A673 (cell line): ENCODE data around the gene RNF123. TPM values are rescaled to one million over a fixed set of nuclear protein-coding genes. Genes with fewer than 3 reads are reported as not detected.

Experiments used
- BruUV-seq: library from RNA; stranded (reverse); fragments of 400-500 nt; replicated peaks from 2 replicates; lab custom pipeline; 2021; lab: Mats Ljungman, UMichigan
- CTCF ChIA-PET: fragments of 300-600 bp; sonication (Branson Sonifier 250); formaldehyde crosslinking; loops from one replicate; lab custom pipeline; 2022; ENCODE audit warnings: antibody characterized with exemption; lab: Charles Lee
- POLR2A ChIA-PET: fragments of 300-600 bp; sonication (Branson Sonifier 250); formaldehyde crosslinking; loops from one replicate; lab custom pipeline; 2022; ENCODE audit warnings: antibody characterized with exemption; ENCODE audit not compliant: low non-redundant PET; lab: Charles Lee
- DNase-seq: peaks from one replicate; pipeline ENCODE4 v3.0.0-alpha.2; 2015; ENCODE audit warnings: low spot score
- H3K27ac ChIP-seq: fragments of 200-600 bp; sonication (generic); 2 replicates; pipeline ENCODE4 v1.5.1; 2016; ENCODE audit warnings: mixed run types, low read depth, mild to moderate bottlenecking, mixed read lengths, antibody characterized with exemption, low read length; ENCODE audit not compliant: poor library complexity, severe bottlenecking
- H3K27me3 ChIP-seq: fragments of 200-600 bp; sonication (generic); replicated peaks from 2 replicates; pipeline ENCODE4 v1.6.1; 2017; ENCODE audit warnings: mixed run types, low read depth, mild to moderate bottlenecking, mixed read lengths, antibody characterized with exemption, low read length; ENCODE audit not compliant: insufficient read depth, poor library complexity
- H3K36me3 ChIP-seq: fragments of 200-600 bp; sonication (generic); 2 replicates; pipeline ENCODE4 v1.6.1; 2016; ENCODE audit warnings: mixed run types, mild to moderate bottlenecking, mixed read lengths, antibody characterized with exemption, low read length; ENCODE audit not compliant: insufficient read depth, poor library complexity, severe bottlenecking
- H3K4me1 ChIP-seq: fragments of 200-600 bp; sonication (generic); 2 replicates; pipeline ENCODE4 v1.6.1; 2017; ENCODE audit warnings: mixed run types, mild to moderate bottlenecking, mixed read lengths, antibody characterized with exemption, low read length; ENCODE audit not compliant: insufficient read depth, poor library complexity, severe bottlenecking
- H3K4me3 ChIP-seq: fragments of 200-600 bp; sonication (generic); 2 replicates; pipeline ENCODE4 v1.5.1; 2016; ENCODE audit warnings: low read depth, mixed run types, mild to moderate bottlenecking, mixed read lengths, low read length; ENCODE audit not compliant: poor library complexity, severe bottlenecking
- H3K9me3 ChIP-seq: fragments of 200-600 bp; sonication (generic); 2 replicates; pipeline ENCODE4 v1.6.1; 2016; ENCODE audit warnings: mixed run types, low read depth, mild to moderate bottlenecking, mixed read lengths, antibody characterized with exemption, low read length; ENCODE audit not compliant: poor library complexity, severe bottlenecking
- EZH2 ChIP-seq: fragments of 200-600 bp; sonication (generic); IDR thresholded peaks from 2 replicates; pipeline ENCODE4 v1.6.1; 2017; ENCODE audit warnings: borderline replicate concordance, low read depth, mild to moderate bottlenecking, mixed read lengths, antibody characterized with exemption, low read length; ENCODE audit not compliant: poor library complexity, severe bottlenecking
- intact Hi-C: fragments of 100-400 bp; cut with micrococcal nuclease; formaldehyde crosslinking; loops from one replicate; pipeline ENCODE4 v1.10.0; 2022; ENCODE audit not compliant: unreplicated experiment
- total RNA-seq: library from RNA; stranded (reverse); gene quantifications from 2 replicates; pipeline ENCODE4 v1.2.3, GENCODE V29; 2021
- TF ChIP-seq, protein P1 (sequence below): fragments of 300-800, 200-600 bp; sonication (generic); conservative IDR thresholded peaks from 2 replicates; pipeline ENCODE4 v1.5.1; 2017; ENCODE audit warnings: low read depth, mild to moderate bottlenecking, antibody characterized with exemption, low read length, moderate library complexity, mixed read lengths

The RNF123 gene
- total RNA-seq, 1 experiment from 2014 or later: 31.5 TPM

DNA sequence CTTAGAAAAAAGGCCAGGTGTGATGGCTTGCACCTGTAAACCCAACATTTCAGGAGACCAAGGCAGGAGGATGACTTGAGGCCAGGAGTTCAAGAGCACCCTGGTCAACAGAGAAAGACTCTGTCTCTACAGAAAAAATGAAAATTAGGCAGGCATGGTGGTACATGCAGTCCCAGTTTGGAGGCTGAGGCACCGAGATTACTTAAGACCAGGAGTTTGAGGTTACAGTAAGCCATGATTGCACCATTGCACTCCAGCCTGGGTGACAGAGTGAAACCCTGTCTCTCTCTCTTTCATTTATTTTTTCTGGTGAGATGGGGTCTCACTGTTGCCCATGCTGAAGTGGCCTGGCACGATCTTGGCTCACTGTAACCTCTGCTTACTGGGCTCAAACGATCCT is 72.3 kb downstream of the RNF123 start:
- CTCF ChIA-PET: no interaction called here

GRCh38 chr3:49763981-49764380 is 74.6 kb downstream of the RNF123 start:
- no peak for DNase-seq
- H3K27me3 ChIP-seq: no peaks in the 10 kb centered on the region
- TF ChIP-seq EZH2: no peak
- TF ChIP-seq, protein P1, sequence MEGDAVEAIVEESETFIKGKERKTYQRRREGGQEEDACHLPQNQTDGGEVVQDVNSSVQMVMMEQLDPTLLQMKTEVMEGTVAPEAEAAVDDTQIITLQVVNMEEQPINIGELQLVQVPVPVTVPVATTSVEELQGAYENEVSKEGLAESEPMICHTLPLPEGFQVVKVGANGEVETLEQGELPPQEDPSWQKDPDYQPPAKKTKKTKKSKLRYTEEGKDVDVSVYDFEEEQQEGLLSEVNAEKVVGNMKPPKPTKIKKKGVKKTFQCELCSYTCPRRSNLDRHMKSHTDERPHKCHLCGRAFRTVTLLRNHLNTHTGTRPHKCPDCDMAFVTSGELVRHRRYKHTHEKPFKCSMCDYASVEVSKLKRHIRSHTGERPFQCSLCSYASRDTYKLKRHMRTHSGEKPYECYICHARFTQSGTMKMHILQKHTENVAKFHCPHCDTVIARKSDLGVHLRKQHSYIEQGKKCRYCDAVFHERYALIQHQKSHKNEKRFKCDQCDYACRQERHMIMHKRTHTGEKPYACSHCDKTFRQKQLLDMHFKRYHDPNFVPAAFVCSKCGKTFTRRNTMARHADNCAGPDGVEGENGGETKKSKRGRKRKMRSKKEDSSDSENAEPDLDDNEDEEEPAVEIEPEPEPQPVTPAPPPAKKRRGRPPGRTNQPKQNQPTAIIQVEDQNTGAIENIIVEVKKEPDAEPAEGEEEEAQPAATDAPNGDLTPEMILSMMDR: no peak
- no peaks in the 10 kb centered on the region for H3K36me3 ChIP-seq
- intact Hi-C loops: no loop called here
- no peak overlapping the region for H3K4me3 ChIP-seq
- CTCF ChIA-PET: no interaction called here
- no peak overlapping the region for H3K27ac ChIP-seq
- H3K4me1 ChIP-seq: no peaks in the 10 kb centered on the region
- BruUV-seq: no TSS peak
- POLR2A ChIA-PET: no interaction called here
- no peaks in the 10 kb centered on the region for H3K9me3 ChIP-seq

More for the DNA sequence above, 72.3 kb downstream of the RNF123 start:
- Histone ChIP-seq H3K36me3 (no peaks in the 10 kb centered on the region), H3K27me3 (no peaks in the 10 kb centered on the region), H3K27ac (no peak overlapping the region), H3K4me3 (no peak overlapping the region), H3K4me1 (no peaks in the 10 kb centered on the region), H3K9me3 (no peaks in the 10 kb centered on the region)
- TF ChIP-seq EZH2: no peak
- TF ChIP-seq, protein P1: no peak
- no peak for DNase-seq
- intact Hi-C loops: no loop called here
- no TSS peak for BruUV-seq
- POLR2A ChIA-PET: no interaction called here

DNA sequence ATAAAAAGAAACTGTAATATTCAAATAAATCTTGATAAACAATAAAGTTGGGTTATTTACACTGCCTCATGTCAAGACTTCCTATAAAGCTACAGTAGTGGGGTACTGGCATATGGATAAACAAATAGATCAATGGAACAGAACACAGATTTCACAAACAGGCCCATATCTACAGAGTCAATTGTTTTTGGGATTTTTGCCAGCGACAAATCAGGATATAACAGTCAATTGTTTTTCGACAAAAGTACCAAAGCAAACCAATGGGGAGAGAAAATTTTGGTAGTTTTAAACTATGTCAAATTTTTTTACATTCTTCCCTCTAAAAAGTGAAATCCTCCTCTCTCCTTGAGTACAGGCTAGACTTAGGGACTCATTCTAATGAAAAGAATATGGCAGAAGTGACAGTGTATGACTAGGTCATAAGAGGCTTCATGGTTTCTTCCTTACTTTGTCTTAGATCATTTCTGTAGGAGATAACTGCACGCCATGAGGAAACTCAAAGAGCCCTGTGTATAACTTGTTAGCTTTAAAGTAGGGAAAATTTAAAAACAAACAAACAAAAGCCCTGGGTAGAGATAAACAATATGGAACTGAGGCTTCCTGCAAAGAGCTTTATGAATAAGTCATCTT is 80.0 kb downstream of the RNF123 start:
- POLR2A ChIA-PET: interaction anchor here (0.6 kb wide), 2 partner anchors 20 to 177 kb away, joined by 6 read pairs; no protein-coding TSS in a partner anchor
- Histone ChIP-seq H3K4me3 (no peak overlapping the region), H3K27me3 (no peaks in the 10 kb centered on the region), H3K27ac (no peak overlapping the region), H3K4me1 (no peaks in the 10 kb centered on the region), H3K36me3 (no peaks in the 10 kb centered on the region), H3K9me3 (no peaks in the 10 kb centered on the region)
- TF ChIP-seq EZH2: no peak
- TF ChIP-seq, protein P1: no peak
- CTCF ChIA-PET: no interaction called here
- no peak for DNase-seq
- BruUV-seq: no TSS peak
- intact Hi-C loops: no loop called here
